Amniotic stem cell (primary cell): ENCODE data around the gene SELENBP1.

Source experiments
- DNase-seq: peaks from one replicate; lab custom pipeline; 2025; lab: John Stamatoyannopoulos, UW

Gene SELENBP1

DNA sequence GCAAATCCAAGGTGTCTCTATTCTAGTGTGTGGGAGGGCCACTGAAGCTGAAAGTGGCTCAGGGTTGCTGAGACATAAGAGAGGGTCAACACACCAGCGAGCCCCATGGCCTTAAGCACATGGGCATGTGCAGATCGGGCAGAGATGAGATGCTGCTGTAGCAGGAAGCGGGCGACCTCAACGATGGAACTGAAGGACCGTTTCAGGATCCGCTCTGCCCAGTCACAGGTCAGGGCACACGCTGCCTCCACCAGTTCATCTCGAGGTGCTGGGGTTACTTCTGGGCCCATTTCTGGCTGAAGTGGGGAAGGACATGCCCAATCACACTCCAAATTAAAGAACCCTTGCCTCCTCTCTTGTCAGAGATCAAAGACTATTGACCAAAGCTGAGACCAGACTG, 28.9 kb downstream of the SELENBP1 start:
- no peak for DNase-seq

DNA sequence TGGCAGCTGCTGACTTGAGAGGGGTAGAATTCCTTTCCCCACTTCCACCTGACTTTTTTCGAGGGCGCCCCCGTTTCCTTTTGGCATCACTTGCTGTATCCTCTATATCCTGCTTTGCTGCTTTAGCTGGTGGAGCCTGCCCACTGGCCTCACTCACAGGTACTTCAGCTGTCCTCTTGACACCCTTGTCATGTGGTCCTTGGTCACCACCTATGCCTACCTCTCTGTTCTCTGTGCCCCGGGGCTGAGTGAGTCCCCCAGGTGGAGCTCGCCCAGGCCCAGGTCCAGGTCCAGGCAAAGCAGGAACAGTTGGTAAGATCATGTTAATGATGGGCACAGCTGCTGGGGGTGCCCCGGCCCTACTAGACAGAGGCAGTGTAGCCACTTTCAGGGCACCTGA, 29.9 kb downstream of the SELENBP1 start:
- no peak for DNase-seq

DNA sequence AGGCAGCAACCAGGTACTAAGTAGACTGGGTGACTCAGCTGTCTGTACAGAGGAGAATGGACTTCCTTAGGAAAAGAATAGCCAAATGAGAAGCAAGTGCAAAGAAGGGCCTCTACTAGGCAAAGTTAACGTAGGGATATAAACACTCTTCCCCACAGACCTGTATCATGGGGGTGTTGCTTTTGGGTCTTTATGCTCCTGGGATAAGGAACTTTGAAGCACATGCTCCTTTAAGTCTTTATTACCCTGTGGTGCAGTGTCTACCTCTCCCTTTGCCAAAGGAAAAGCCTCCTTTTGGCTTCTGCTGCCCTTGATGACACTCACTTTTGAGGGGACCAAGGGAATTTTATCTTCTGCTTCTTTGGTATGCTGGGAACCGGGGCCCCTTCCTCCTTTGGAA, 30.5 kb downstream of the SELENBP1 start:
- no peak for DNase-seq

DNA sequence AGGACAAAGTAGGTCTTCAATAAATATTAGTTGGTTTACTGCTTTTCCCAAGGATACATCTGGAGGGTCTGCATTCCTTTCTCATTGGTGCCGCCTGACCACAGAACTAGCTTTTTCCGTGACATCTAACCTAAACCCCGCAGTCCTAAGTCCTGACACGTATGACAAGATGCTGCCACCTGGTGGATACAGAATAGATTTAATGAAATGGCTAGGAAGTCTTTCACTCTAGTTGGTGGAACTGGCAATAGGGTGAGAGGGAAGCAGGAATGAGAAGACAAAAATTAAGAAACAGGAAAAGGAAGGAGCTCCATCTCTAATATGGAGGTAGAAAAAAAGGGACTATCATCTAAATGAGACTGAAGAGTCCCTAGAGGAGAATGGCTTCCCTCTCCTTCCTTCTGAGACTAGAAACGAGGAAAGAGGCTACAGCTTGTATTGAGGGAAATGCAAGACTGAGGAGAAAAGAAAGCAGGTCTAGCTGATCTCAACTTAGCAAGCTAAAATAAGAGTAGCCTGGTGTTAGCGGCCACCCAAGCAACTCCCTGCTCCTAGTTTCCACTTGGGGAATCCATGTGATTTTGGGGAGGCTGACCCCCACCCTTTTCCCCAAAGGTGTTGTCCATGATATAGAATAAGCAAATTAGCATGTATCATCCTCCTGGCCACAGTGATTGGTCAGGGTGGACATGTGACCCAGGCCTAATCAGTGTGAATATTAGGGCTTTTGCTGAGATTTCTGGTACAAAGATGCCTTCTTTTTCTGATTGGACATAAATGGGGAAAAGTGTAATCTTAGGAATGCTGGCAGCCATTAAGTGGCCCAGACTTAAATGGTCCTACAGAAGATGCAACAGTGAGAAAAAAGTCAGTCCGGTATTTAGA, 31.4 kb downstream of the SELENBP1 start:
- peak; percentile 91 for DNase-seq

DNA sequence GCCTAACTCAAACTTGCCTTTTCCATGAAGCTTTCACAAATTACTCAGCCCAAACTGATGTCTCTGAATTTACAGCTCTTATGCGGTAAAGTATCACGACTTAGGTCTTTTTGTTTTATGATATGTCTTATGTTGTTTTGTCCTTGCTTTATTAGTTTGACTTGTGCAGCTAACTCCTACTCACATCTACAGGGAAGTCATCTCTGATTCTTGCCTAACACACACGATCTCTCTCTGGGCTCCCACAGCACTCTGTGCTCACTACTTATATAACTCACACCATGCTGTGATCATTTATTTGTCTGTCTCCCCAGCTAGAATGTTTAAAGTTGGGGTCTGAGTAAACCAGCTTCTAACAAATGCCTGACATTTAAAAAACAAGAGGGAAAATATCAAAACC, 35.9 kb downstream of the SELENBP1 start:
- no peak for DNase-seq

DNA sequence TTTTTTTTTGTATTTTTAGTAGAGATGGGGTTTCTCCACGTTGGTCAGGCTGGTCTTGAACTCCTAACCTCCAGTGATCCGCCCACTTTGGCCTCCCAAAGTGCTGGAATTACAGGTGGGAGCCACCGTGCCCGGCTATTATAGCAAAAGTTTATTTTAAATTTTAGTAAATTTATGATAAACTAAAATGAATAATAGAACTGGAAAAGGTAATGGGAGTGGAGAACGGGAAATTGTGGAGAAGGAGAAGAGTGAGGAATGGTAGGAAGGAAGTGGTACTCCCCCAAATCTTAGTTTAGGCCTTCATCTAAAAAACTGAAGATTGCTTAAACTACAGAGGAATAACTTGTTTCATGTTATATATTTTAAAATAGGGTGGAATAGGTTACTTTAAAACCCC, 37.7 kb downstream of the SELENBP1 start:
- DNase-seq: no peak

DNA sequence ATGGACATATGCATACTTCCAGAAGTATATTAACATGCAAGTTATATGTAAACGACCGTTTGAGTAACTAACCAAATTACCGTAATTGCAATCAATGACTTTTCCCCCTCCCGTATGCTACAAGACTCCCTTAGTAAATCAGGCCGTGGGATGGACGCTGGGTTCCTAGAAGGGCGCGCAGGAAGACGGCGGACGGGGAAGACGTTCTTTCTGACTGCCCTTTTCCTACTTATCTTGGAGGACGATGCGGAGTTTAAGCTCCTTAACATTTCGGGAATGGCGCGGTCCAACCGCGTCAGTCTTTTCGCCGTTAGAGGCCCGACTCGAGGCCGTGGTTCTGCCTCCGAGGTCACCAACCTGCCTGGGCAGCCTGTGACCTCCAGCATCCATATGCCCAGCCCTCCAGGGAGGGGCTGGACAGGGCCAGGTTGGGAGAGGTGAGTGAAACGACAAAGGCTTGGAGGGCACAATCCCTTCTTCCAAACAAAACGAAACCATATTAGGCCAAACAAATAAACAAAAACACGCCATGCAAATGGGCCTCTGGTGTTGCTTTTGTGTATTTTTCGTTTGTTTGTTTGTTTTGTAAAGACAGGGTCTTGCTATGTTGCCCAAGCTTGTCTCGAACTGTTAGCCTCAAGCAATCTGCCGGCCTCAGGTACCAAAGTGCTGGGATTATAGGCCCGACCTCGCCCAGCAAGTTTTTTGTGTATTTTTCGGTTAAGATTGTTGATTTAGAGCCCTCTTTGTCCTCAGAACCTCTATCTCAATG, 44.4 kb downstream of the SELENBP1 start:
- DNase-seq: no peak

DNA sequence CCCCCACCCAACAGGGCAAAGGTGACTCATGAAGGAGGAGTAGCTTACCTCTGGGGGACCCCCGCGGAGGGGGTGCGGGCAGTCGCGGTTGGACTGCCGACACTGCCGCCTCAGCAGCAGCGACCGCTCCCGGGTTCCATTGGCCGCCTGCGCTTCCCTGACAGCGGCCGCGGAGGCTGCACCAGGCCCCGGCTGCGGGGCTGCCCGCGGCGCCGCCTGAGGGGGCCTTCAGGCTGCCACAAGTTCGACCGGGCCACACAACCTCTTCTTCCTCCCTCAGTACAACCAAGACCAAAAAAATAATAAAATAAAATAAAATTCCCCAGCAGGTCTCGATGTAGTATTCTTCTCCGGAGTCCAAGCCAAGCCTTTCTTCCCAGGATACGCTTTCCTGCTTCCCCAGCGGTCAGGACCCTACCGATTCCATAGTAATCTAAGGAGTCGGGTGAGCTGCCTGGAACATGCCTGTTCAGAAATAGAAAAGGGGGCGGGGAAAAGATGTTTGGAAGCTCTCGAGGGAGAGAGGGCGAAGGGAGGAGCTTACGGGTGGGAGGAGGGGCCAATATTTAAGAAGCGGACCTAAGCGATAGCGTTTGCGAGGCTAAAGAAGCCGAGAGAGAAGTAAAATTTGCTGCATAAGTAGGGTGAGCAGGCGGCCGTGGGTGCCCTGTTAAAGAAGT, 45.1 kb downstream of the SELENBP1 start, which contains the start of gene PI4KB:
Gene PI4KB (minus strand): TSS at position 194 of the 680 bp plus-strand sequence. CDS start 10,935 bp downstream, outside the sequence.
- DNase-seq: peak; percentile 95

DNA sequence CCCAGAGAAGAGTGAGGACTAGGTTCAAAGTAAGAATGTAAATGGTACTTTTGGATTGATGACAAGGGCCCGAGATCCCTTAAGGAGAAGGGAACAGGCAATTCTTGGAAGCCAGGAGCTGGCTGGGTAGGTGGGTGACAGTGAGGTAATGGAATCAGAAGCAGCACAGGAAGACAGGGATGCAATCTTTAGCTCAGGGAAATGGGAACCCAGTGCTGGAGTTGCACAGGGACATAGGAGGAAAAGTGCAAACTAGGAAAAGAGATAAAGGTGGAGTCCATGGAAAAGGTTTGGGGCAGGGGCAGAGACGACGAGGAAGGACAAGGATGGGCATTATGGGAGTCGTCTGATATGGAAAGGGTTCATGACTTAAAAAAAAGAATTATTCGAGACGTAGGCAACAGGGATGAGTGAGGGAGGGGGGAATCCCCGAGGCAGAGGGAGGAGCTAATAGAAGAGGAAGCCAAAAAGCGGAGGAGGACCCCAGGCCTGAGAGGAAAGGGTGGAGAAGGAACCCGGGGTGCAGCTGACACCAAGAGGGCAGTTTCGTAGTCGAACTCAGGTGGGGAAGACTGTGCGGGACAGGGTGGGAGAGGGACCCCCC, 45.8 kb downstream of the SELENBP1 start:
- DNase-seq: no peak

DNA sequence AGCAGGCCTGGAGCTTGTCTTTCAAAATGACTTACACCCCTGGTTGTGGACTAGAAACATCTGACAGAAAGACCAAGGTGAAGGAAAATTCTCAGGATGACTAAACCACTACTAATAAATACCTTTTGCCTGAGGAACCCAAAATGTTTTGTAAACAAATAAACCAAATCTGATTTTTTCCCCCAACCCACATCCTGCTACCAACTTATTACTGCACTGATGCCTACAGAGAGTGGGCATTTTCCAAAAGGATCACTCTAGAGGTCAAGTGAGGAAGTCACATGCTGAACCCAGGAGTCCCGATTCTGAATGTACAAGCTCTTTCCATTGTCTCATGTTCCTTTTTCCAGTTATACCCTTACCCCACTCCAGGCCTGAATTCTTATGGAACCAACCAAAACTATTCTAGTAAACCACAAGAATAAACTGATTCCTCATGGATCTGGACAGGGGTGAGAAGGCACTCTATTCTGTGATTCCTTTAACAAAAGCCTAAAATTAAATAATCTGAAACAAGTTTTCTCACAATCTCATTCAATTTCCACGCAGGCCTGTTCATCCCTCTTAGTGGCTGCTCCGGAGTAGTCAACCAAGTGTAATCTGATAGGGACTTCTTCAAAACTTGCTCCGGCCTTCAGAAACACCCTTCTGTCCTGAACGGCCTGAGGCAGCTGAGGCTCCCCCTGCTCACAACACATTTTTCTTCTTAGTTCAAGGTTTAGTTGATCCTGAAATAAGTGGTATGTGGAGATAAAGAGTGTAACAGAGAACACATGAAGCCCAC, 46.7 kb downstream of the SELENBP1 start:
- DNase-seq: no peak

DNA sequence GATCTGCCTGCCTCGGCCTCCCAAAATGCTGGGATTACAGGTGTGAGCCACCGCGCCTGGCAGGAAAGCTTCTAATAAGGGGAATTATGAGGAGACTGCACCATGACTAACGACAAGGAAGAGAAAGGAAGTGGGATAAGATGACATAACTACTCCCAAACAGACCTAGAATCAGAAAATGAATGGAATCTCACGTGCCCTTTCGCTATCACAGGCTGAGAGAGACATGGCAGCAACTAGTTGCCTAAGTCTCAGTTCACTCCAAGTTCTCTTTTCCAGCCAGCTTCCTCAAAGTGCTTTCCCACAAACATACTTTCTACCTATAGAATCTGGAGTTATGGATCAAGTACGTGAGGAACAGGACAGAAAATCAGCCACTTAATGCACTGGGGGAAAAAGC, 47.3 kb downstream of the SELENBP1 start:
- DNase-seq: no peak

DNA sequence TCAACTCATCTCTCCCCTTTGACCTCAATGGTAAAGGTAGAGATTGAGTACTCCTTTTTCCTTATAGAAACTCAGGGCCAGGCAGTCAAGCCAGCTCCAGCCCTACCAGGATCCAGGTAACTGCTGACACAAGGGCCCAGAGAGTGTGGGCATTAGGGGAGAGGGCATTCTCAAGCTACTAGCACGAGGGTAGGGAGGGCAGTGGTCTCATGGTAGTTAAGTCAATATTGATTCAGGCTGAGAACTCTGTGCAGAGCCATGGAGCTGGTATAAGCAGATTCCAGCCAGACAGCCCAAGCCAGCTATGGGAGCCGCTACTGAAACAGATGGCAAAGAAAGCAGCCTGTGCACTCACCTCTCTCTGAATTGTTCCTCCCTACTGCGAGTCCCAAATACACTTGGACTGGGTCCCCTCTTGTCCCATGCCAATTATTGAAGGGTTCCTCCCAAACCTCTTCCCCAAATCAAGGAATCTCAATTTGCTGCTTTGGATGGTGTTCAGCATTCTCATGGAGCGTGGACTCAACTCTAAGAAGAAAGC, 48.0 kb downstream of the SELENBP1 start:
- no peak for DNase-seq

DNA sequence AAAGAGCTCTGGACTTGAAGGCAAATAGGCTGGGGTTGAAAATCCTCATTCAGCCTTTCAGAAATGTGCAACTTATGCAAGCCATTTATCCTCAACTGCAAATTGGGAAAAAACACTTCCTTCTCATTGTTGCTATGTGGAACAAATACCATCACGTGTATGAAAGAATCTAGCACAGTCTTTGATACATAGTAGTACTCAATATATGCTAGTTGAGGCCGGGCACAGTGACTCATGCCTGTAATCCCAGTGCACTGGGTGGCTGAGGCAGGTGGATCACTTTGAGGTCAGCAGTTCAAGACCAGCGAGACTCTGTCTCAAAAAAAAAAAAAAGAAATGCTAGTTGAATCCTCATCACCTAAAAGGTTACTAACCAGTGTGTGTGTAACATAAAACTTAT, 53.5 kb downstream of the SELENBP1 start:
- no peak for DNase-seq

DNA sequence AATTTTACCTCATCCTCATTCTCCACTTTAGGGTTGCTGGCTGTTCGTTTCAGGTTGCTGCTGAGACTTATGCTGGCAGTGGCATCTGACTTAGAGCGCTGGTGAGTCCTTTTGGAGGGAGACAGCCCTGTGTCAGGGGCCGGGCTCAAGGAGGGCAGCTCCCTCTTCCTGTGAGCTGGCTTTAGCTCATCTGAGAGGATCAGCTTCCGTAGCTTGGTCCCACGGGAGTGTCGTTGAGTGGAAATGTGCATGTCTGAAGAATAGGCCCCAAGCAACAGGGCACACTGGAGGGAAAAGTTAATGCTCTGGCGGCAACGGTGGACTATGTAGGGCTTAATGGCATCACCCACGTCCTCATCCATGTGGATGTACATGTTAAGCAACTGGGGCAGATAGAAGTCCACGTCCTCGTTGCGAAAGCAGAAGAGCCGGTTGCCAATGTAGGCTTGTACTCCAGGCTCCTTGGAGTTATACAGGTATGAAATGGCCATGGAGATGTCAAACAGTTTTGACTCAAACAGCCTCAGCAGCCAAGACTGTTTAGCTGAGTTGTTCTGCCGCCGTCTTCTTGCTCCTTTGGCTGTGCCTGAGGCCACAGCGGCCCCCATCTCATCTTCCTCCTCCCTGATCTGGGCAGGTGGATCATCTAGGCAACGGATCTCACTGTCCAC, 56.8 kb downstream of the SELENBP1 start:
- DNase-seq: no peak
